ENCODE data around the gene POTEF.
"Not testable (repeated sequence)": the region's sequence is repeated elsewhere in the genome, so short reads cannot be mapped to it uniquely, and the experiment has no call there.

The POTEF gene

GRCh38 chr2:130127726-130128125 is 1.3 kb downstream of the POTEF start:
- not testable (repeated sequence) for DNase-seq

GRCh38 chr2:130120924-130121323 is 8.1 kb downstream of the POTEF start:
- DNase-seq: not testable (repeated sequence)

- not testable (repeated sequence) for DNase-seq
Measured at GRCh38 chr2:130102597-130103363, 26.2 kb downstream of the POTEF start.

- DNase-seq: not testable (repeated sequence)
Measured at GRCh38 chr2:130062645-130063044, 66.4 kb downstream of the POTEF start.

- not testable (repeated sequence) for DNase-seq
Measured at GRCh38 chr2:130059982-130060381, 69.0 kb downstream of the POTEF start.

- not testable (repeated sequence) for DNase-seq
Measured at GRCh38 chr2:130056336-130056735, 72.7 kb downstream of the POTEF start.

GRCh38 chr2:130053217-130053911 is 75.7 kb downstream of the POTEF start:
- not testable (repeated sequence) for DNase-seq

- DNase-seq: not testable (repeated sequence)
Measured at GRCh38 chr2:130052376-130052775, 76.6 kb downstream of the POTEF start.

GRCh38 chr2:130048422-130048821 is 80.6 kb downstream of the POTEF start:
- not testable (repeated sequence) for DNase-seq

- not testable (repeated sequence) for DNase-seq
Measured at GRCh38 chr2:130038265-130038603, 90.8 kb downstream of the POTEF start.

GRCh38 chr2:130025931-130026330 is 103.1 kb downstream of the POTEF start:
- not testable (repeated sequence) for DNase-seq

Measured in bone marrow (tissue), 2 donors.